ENCODE measurements around the gene DMAC2L. TPM values are rescaled to one million over a fixed set of nuclear protein-coding genes. Genes with fewer than 3 reads are reported as not detected.
A peak's percentile ranks its signal among the peaks of the same experiment; 100 is the strongest.

Gene DMAC2L
- total and polyA plus RNA-seq, 2 experiments from 2014 or later: 10.8 to 12.5 TPM

DNA sequence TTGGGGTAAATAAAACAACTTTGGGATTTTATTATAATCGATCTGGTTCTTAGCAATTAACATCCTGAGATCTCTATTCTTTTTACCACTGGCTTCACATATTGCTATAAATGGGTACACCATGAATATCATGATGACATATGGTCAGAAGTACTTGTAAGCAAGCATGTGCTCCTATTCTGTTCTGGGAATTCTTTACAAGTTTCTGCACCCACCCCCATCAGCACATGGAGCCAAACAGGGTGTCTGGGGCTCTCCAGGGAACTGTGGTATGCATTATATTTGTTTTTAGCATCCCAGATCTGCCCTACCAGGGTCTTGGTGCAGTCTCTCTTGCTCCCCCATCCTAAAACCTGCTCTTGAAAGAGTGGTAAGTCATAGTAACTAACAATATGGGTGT lies 31.3 kb downstream of the DMAC2L start:
- no peak for DNase-seq (ENCODE audit: low spot score)
- H3K9me3 ChIP-seq (ENCODE audit: low read depth): no peaks in the 10 kb centered on the region
- no peak overlapping the region for H2AFZ ChIP-seq
- TF ChIP-seq EZH2phosphoT487 (IDR thresholded peaks at IDR 0.05; ENCODE audit: low read depth, severe bottlenecking, unreplicated experiment): no peak
- no peak for TF ChIP-seq EZH2 (IDR thresholded peaks at IDR 0.05; ENCODE audit: borderline replicate concordance)
- no peak for TF ChIP-seq CTCF (IDR thresholded peaks at IDR 0.05; ENCODE audit: poor library complexity)
- H3K36me3 ChIP-seq (replicated peaks; ENCODE audit: insufficient read depth, low read depth): no peaks in the 10 kb centered on the region
- H3K4me1 ChIP-seq (ENCODE audit: insufficient read depth): peaks cover 57% of the 10 kb centered on the region
- H3K4me2 ChIP-seq: no peak overlapping the region
- 97% methylated on average over 1 of the region's 1 CpG for WGBS (ENCODE audit: low lambda C conversion rate, missing lambda C conversion rate)
- no peaks in the 10 kb centered on the region for H3K27me3 ChIP-seq
- no peak overlapping the region for H3K27ac ChIP-seq
- no peaks in the 10 kb centered on the region for H3K9me2 ChIP-seq (replicated peaks; ENCODE audit: insufficient read depth)
- H3K4me3 ChIP-seq: no peak overlapping the region
- H3K79me2 ChIP-seq: no peaks in the 10 kb centered on the region
- H4K20me1 ChIP-seq (ENCODE audit: insufficient read depth, poor library complexity, severe bottlenecking): no peaks in the 10 kb centered on the region

DNA sequence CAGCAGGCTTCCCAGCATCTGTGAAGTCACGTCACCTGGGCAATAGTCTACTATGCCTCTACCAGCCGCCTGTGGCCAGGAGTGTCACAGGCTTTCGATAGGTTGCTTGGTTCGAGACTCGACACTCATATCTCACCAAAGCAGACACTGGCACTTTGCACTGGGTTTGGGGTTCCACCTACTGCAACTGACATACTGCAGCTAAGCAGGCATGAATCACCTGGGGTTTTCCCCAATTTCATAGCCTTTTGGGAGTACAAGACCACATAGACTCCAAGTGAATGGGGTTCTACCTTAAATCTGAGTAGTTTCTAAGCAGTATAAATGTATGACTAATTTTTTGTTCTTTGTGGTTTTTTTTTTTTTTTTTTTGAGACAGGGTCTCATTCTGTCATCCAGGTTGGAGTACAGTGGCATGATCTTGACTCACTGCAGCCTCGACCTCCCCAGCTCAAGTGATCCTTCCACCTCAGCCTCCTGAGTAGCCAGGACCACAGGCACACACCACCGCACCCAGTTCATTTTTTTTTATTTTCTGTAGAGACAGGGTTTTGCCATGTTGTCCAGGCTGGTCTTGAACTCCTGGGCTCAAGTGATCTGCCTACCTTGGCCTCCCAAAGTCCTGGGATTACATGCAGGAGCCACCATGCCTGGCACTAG lies 32.1 kb downstream of the DMAC2L start:
- Histone ChIP-seq H3K36me3 (replicated peaks; ENCODE audit: insufficient read depth, low read depth) (no peaks in the 10 kb centered on the region), H3K27ac (peak overlapping the region; percentile 59), H3K9me2 (replicated peaks; ENCODE audit: insufficient read depth) (no peaks in the 10 kb centered on the region), H3K4me1 (ENCODE audit: insufficient read depth) (peaks cover 51% of the 10 kb centered on the region), H3K4me3 (no peak overlapping the region), H3K9me3 (ENCODE audit: low read depth) (no peaks in the 10 kb centered on the region), H4K20me1 (ENCODE audit: insufficient read depth, poor library complexity, severe bottlenecking) (no peaks in the 10 kb centered on the region), H3K4me2 (peak overlapping the region; percentile 7), H3K27me3 (no peaks in the 10 kb centered on the region), H3K79me2 (no peaks in the 10 kb centered on the region), H2AFZ (no peak overlapping the region)
- WGBS (ENCODE audit: low lambda C conversion rate, missing lambda C conversion rate): 95% methylated on average over 7 of the region's 7 CpGs
- no peak for DNase-seq (ENCODE audit: low spot score)
- TF ChIP-seq EZH2 (IDR thresholded peaks at IDR 0.05; ENCODE audit: borderline replicate concordance) (no peak), EZH2phosphoT487 (IDR thresholded peaks at IDR 0.05; ENCODE audit: low read depth, severe bottlenecking, unreplicated experiment) (no peak), CTCF (IDR thresholded peaks at IDR 0.05; ENCODE audit: poor library complexity) (no peak)

GRCh38 chr14:50344876-50345563 lies 32.9 kb downstream of the DMAC2L start:
- H3K4me3 ChIP-seq: no peak overlapping the region
- 52% methylated on average over 4 of the region's 4 CpGs for WGBS (ENCODE audit: low lambda C conversion rate, missing lambda C conversion rate)

More at GRCh38 chr14:50344876-50345563, 32.9 kb downstream of the DMAC2L start:
- Histone ChIP-seq H3K79me2 (no peaks in the 10 kb centered on the region), H4K20me1 (ENCODE audit: insufficient read depth, poor library complexity, severe bottlenecking) (no peaks in the 10 kb centered on the region), H3K9me3 (ENCODE audit: low read depth) (no peaks in the 10 kb centered on the region), H3K27me3 (no peaks in the 10 kb centered on the region), H3K36me3 (replicated peaks; ENCODE audit: insufficient read depth, low read depth) (no peaks in the 10 kb centered on the region), H3K27ac (peak overlapping the region; percentile 59), H3K4me2 (peak overlapping the region; percentile 7), H3K4me1 (ENCODE audit: insufficient read depth) (peaks cover 45% of the 10 kb centered on the region), H2AFZ (no peak overlapping the region), H3K9me2 (replicated peaks; ENCODE audit: insufficient read depth) (no peaks in the 10 kb centered on the region)
- no peak for TF ChIP-seq CTCF (IDR thresholded peaks at IDR 0.05; ENCODE audit: poor library complexity)
- no peak for TF ChIP-seq EZH2phosphoT487 (IDR thresholded peaks at IDR 0.05; ENCODE audit: low read depth, severe bottlenecking, unreplicated experiment)
- TF ChIP-seq EZH2 (IDR thresholded peaks at IDR 0.05; ENCODE audit: borderline replicate concordance): no peak
- no peak for DNase-seq (ENCODE audit: low spot score)

All from hepatocyte (in vitro differentiated cells).